ENCODE measurements around the gene STK16. TPM values are rescaled to one million over a fixed set of nuclear protein-coding genes. Genes with fewer than 3 reads are reported as not detected.

Gene STK16
- total RNA-seq, 1 donor from 2014 or later, result 31.2 TPM

DNA sequence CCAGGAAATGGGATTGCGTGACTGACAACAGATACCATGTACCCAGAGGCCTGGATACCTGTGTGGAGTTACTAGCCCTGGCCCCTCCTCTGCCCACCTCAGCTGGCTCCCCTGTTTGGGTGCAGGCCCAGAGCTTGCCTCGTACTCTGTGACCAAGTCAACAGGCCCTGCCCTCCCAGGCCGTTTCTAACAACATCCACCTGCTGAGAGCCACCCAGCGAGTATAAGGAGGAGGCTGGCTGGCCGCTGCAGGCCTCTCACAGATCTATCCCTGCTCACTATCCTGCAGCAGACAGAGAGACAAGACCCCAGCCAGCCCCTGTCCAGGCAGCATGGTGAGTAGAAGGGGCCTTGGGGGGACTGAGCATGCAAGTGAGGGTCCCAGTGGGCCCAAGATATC is 21.0 kb downstream of the STK16 start:
- no peak overlapping the region for H3K27ac Mint-ChIP-seq (ENCODE audit: unreplicated experiment)
- no peaks in the 10 kb centered on the region for H3K4me1 Mint-ChIP-seq
- TF ChIP-seq, protein P1, sequence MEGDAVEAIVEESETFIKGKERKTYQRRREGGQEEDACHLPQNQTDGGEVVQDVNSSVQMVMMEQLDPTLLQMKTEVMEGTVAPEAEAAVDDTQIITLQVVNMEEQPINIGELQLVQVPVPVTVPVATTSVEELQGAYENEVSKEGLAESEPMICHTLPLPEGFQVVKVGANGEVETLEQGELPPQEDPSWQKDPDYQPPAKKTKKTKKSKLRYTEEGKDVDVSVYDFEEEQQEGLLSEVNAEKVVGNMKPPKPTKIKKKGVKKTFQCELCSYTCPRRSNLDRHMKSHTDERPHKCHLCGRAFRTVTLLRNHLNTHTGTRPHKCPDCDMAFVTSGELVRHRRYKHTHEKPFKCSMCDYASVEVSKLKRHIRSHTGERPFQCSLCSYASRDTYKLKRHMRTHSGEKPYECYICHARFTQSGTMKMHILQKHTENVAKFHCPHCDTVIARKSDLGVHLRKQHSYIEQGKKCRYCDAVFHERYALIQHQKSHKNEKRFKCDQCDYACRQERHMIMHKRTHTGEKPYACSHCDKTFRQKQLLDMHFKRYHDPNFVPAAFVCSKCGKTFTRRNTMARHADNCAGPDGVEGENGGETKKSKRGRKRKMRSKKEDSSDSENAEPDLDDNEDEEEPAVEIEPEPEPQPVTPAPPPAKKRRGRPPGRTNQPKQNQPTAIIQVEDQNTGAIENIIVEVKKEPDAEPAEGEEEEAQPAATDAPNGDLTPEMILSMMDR (conservative IDR thresholded peaks at IDR 0.05), result no peak
- H3K9me3 Mint-ChIP-seq, result no peaks in the 10 kb centered on the region
- no peaks in the 10 kb centered on the region for H3K36me3 Mint-ChIP-seq (ENCODE audit: low read depth)
- peaks cover 70% of the 10 kb centered on the region for H3K27me3 Mint-ChIP-seq (ENCODE audit: low read depth)
- no peak for DNase-seq (ENCODE audit: low read depth, low spot score)
- no peak overlapping the region for H3K4me3 Mint-ChIP-seq

DNA sequence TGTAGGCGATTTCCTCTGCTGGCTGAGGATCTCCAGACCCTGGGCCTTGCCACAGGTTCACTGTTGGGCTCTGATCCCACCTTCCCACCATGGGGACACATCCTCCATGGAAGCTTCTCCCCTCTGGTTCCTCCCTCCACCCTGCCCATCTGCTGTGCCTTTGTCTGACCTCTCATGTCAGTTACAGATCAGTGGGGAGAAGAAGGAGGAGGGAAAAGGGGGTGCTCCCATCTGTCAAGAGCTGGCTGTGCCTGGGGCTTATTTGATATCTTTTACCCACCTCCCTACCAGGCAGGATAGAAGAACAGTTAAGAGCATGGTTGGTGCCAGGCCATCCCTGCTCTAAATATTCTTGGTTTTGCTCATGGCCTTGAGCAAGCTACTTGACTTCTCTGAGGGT is 21.6 kb downstream of the STK16 start:
- TF ChIP-seq, protein P1 (conservative IDR thresholded peaks at IDR 0.05), result no peak
- Mint-ChIP-seq H3K27ac (ENCODE audit: unreplicated experiment) (no peak overlapping the region), H3K9me3 (no peaks in the 10 kb centered on the region), H3K4me3 (no peak overlapping the region), H3K27me3 (ENCODE audit: low read depth) (peaks cover 68% of the 10 kb centered on the region), H3K4me1 (no peaks in the 10 kb centered on the region), H3K36me3 (ENCODE audit: low read depth) (no peaks in the 10 kb centered on the region)
- DNase-seq (ENCODE audit: low read depth, low spot score), result no peak

DNA sequence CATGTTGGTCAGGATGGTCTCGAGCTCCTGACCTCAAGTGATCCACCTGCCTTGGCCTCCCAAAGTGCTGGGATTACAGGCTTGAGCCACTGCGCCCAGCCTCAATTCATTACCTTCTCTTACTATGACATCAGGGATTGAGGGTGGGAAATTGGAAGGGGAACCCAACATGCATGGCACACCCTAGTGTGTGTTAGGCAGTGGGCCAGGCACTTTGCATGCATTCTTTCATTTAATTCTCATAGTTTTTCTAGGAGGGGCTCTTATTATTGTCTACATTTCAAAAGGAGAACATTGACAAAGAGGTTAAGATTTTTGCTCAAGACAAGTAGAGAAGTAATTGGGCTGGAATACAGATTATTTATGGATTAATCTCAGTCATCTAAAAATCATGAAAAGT is 23.0 kb downstream of the STK16 start:
- TF ChIP-seq, protein P1 (conservative IDR thresholded peaks at IDR 0.05), result no peak
- DNase-seq (ENCODE audit: low read depth, low spot score), result no peak
- no peak overlapping the region for H3K4me3 Mint-ChIP-seq

DNA sequence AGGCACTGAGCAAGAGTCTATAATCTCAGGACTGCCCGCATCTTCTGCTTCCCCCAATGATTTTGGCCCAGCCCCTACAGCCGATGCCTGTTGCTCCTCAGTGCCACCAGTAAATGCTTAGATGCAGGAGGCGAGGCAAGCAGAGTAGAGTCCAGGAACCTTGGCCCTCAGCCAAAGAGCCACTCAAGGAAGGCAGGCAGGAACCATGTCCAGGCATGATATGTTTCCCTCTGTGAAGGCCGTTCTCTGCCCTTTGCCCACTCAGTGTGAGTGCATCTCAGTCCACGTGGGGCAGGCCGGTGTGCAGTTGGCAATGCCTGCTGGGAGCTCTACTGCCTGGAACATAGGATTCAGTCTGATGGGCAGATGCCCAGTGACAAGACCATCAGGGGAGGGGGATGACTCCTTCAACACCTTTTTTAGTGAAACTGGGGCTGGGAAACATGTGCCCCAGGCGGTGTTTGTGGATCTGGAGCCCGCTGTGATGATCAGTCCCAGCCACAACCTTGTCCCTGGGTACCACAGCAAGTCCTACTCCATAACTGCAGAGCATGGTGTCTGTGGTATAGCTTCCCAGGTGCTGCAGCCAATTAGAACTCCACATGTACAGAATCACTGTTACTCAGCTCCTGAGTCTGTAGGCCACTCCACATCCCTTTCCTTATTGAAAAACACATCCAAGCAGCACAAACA is 24.2 kb downstream of the STK16 start:
- Mint-ChIP-seq H3K36me3 (ENCODE audit: low read depth) (no peaks in the 10 kb centered on the region), H3K4me3 (no peak overlapping the region)

More for the DNA sequence above, 23.0 kb downstream of the STK16 start:
- Mint-ChIP-seq H3K36me3 (ENCODE audit: low read depth) (no peaks in the 10 kb centered on the region), H3K27ac (ENCODE audit: unreplicated experiment) (no peak overlapping the region), H3K9me3 (no peaks in the 10 kb centered on the region), H3K27me3 (ENCODE audit: low read depth) (peaks cover 64% of the 10 kb centered on the region), H3K4me1 (no peaks in the 10 kb centered on the region)

DNA sequence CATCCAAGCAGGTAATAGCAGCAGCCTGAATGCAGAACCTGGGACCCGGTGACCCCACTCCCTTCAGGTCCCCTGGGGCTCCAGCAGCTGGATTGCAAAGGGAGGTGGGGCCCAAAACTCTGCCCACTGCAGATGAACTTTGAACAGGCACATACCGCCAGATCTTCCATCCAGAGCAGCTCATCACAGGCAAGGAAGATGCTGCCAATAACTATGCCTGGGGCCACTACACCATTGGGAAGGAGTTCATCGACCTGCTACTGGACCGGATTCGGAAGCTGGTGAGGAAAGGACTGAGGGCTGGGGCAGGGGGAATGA is 24.7 kb downstream of the STK16 start:
- peaks cover 62% of the 10 kb centered on the region for H3K27me3 Mint-ChIP-seq (ENCODE audit: low read depth)
- no peak overlapping the region for H3K27ac Mint-ChIP-seq (ENCODE audit: unreplicated experiment)
- no peaks in the 10 kb centered on the region for H3K4me1 Mint-ChIP-seq
- no peak overlapping the region for H3K4me3 Mint-ChIP-seq
- H3K9me3 Mint-ChIP-seq, result no peaks in the 10 kb centered on the region
- DNase-seq (ENCODE audit: low read depth, low spot score), result no peak
- no peaks in the 10 kb centered on the region for H3K36me3 Mint-ChIP-seq (ENCODE audit: low read depth)
- TF ChIP-seq, protein P1 (conservative IDR thresholded peaks at IDR 0.05), result no peak

More for the DNA sequence above, 24.2 kb downstream of the STK16 start:
- TF ChIP-seq, protein P1 (conservative IDR thresholded peaks at IDR 0.05), result no peak
- DNase-seq (ENCODE audit: low read depth, low spot score), result no peak
- H3K4me1 Mint-ChIP-seq, result no peaks in the 10 kb centered on the region
- no peaks in the 10 kb centered on the region for H3K9me3 Mint-ChIP-seq
- peaks cover 62% of the 10 kb centered on the region for H3K27me3 Mint-ChIP-seq (ENCODE audit: low read depth)
- no peak overlapping the region for H3K27ac Mint-ChIP-seq (ENCODE audit: unreplicated experiment)

Data from neural crest cell (in vitro differentiated cells).